ENCODE data around the gene FRK.
A peak's percentile ranks its signal among the peaks of the same experiment; 100 is the strongest.

Gene FRK

GRCh38 chr6:116011520-116011919, 49.2 kb downstream of the FRK start (continued):
- TF ChIP-seq PRDM10 (tag by site-specific recombination; IDR thresholded peaks at IDR 0.05) (no peak), ZNF473 (tag by site-specific recombination; IDR thresholded peaks at IDR 0.05) (no peak), ZNF239 (tag by site-specific recombination; IDR thresholded peaks at IDR 0.05) (no peak), ZNF837 (tag by site-specific recombination; IDR thresholded peaks at IDR 0.05) (no peak)

GRCh38 chr6:116010790-116011401, 49.8 kb downstream of the FRK start:
- Histone ChIP-seq H3K36me3 (ENCODE audit: control insufficient read depth in 2 of 2, insufficient read depth in 1 of 2, low read length in 2 of 2) (no peaks in the 10 kb centered on the region), H3K4me3 (ENCODE audit: low read depth, low read length) (no peak overlapping the region), H3K9me3 (ENCODE audit: control insufficient read depth, insufficient read depth, low read depth, low read length) (no peaks in the 10 kb centered on the region), H3K4me1 (ENCODE audit: control insufficient read depth, insufficient read depth, low read length) (peaks cover 2% of the 10 kb centered on the region; the same call in 1 of the 2 replicates), H3K27ac (ENCODE audit: extremely low read depth, low read depth, low read length) (no peak overlapping the region)
- TF ChIP-seq ZNF654 (tag by site-specific recombination; IDR thresholded peaks at IDR 0.05; ENCODE audit: low read depth) (peak; percentile 84), CTCF (tag by site-specific recombination; IDR thresholded peaks at IDR 0.05) (0 out of 2 replicates have a peak, but pooled peaks have one; percentile 32), ZNF600 (tag by site-specific recombination; IDR thresholded peaks at IDR 0.05) (0 out of 2 replicates have a peak, but pooled peaks have one; percentile 35), ZNF549 (tag by site-specific recombination; IDR thresholded peaks at IDR 0.05) (peak; percentile 72; the same call in 1 of the 2 replicates), ZIC2 (tag by site-specific recombination; IDR thresholded peaks at IDR 0.05) (no peak)
- ChIA-PET POLR2A (no interaction called here), CTCF (interaction anchor here (0.5 to 7.0 kb wide), 30 partner anchors 8 to 847 kb away, joined by 3 to 89 read pairs (median 4); partner anchors contain the start of genes FRK and NT5DC1)

- POLR2A ChIA-PET = no interaction called here
- TF ChIP-seq ZNF18 (tag by site-specific recombination; IDR thresholded peaks at IDR 0.05) (no peak), ZBTB7A (tag by site-specific recombination; IDR thresholded peaks at IDR 0.05; ENCODE audit: low read depth) (no peak), ZBTB1 (tag by site-specific recombination; IDR thresholded peaks at IDR 0.05) (no peak), ZNF404 (tag by site-specific recombination; IDR thresholded peaks at IDR 0.05) (no peak), SP3 (tag by site-specific recombination; IDR thresholded peaks at IDR 0.05) (no peak), GFI1B (tag by site-specific recombination; IDR thresholded peaks at IDR 0.05) (no peak), ZNF513 (tag by site-specific recombination; IDR thresholded peaks at IDR 0.05) (no peak), ZNF19 (tag by site-specific recombination; IDR thresholded peaks at IDR 0.05; ENCODE audit: low read depth) (no peak), ZNF837 (tag by site-specific recombination; IDR thresholded peaks at IDR 0.05) (no peak), ZNF624 (tag by site-specific recombination; IDR thresholded peaks at IDR 0.05) (no peak), ZNF544 (tag by site-specific recombination; IDR thresholded peaks at IDR 0.05) (no peak), SCRT1 (tag by site-specific recombination; IDR thresholded peaks at IDR 0.05; ENCODE audit: borderline replicate concordance) (no peak), ZNF248 (tag by site-specific recombination; IDR thresholded peaks at IDR 0.05) (no peak), ZNF335 (tag by site-specific recombination; conservative IDR thresholded peaks at IDR 0.05) (no peak), ZBTB17 (tag by site-specific recombination; IDR thresholded peaks at IDR 0.05) (no peak), SCRT2 (tag by site-specific recombination; IDR thresholded peaks at IDR 0.05) (no peak), KLF7 (tag by site-specific recombination; IDR thresholded peaks at IDR 0.05; ENCODE audit: borderline replicate concordance) (no peak), ZNF239 (tag by site-specific recombination; IDR thresholded peaks at IDR 0.05) (no peak), SP2 (tag by site-specific recombination; IDR thresholded peaks at IDR 0.05) (no peak)
These were observed 50.3 kb downstream of the FRK start for GRCh38 chr6:116010386-116010785.

More at GRCh38 chr6:116010386-116010785, 50.3 kb downstream of the FRK start:
- no peaks in the 10 kb centered on the region for H3K36me3 ChIP-seq (ENCODE audit: control insufficient read depth in 2 of 2, insufficient read depth in 1 of 2, low read length in 2 of 2)
- peaks cover 2% of the 10 kb centered on the region; the same call in 1 of the 2 replicates for H3K4me1 ChIP-seq (ENCODE audit: control insufficient read depth, insufficient read depth, low read length)
- no peaks in the 10 kb centered on the region for H3K9me3 ChIP-seq (ENCODE audit: control insufficient read depth, insufficient read depth, low read depth, low read length)
- H3K4me3 ChIP-seq (ENCODE audit: low read depth, low read length) = no peak overlapping the region
- no peak overlapping the region for H3K27ac ChIP-seq (ENCODE audit: extremely low read depth, low read depth, low read length)
- CTCF ChIA-PET = interaction anchor here (0.5 to 7.0 kb wide), 12 partner anchors 9 to 102 kb away, joined by 3 to 89 read pairs (median 5); partner anchors contain the start of gene NT5DC1

Measured in HEK293 (cell line).